ENCODE results near the gene SWT1.

GRCh38 chr1:185267301-185267700 is 110.3 kb downstream of the SWT1 start:
- TF ChIP-seq CTCF (IDR thresholded peaks at IDR 0.05; ENCODE audit: borderline replicate concordance, extremely low read depth, low read length, poor library complexity, severe bottlenecking) (no peak), EZH2 (IDR thresholded peaks at IDR 0.05; ENCODE audit: borderline replicate concordance, low read depth, low read length, severe bottlenecking) (no peak)
